HL-60 (cell line): ENCODE measurements around the gene POLR3E.

ENCODE experiments used
- DNase-seq, 2 experiments: peaks; one replicate each; pipeline ENCODE4 v3.0.0-alpha.2; 2010 to 2020; ENCODE audit warnings: low read depth in 1 of 2, low spot score in 1 of 2
- H3K27ac ChIP-seq: fragments of 250-450 bp; sonication (Bioruptor Pico); replicated peaks from 2 replicates; pipeline ENCODE4 v1.5.1; 2020; ENCODE audit warnings: mild to moderate bottlenecking, moderate library complexity
- H3K27me3 ChIP-seq: fragments of 250-450 bp; sonication (Bioruptor Pico); 2 replicates; pipeline ENCODE4 v1.5.1; 2021; ENCODE audit warnings: mild to moderate bottlenecking, moderate library complexity; ENCODE audit not compliant: insufficient read depth, poor library complexity, severe bottlenecking
- H3K4me3 ChIP-seq: replicated peaks from 2 replicates; pipeline ENCODE4 v1.5.1; 2011; ENCODE audit warnings: mild to moderate bottlenecking, control low read depth, low read length; ENCODE audit not compliant: insufficient read depth
- CTCF ChIP-seq: IDR thresholded peaks from one replicate; pipeline ENCODE4 v1.5.1; 2011; ENCODE audit warnings: low read length, control low read depth, inconsistent platforms; ENCODE audit not compliant: insufficient read depth
- GABPA ChIP-seq: IDR thresholded peaks from 2 replicates; pipeline ENCODE4 v1.6.1; 2012; ENCODE audit warnings: low read depth
- POLR2AphosphoS5 ChIP-seq: IDR thresholded peaks from 2 replicates; pipeline ENCODE4 v1.6.1; 2012; ENCODE audit warnings: low read depth
- REST ChIP-seq: IDR thresholded peaks from 2 replicates; pipeline ENCODE4 v1.6.1; 2012; ENCODE audit warnings: low read depth; ENCODE audit not compliant: insufficient replicate concordance
- SPI1 ChIP-seq: IDR thresholded peaks from 2 replicates; pipeline ENCODE4 v1.6.1; 2012; ENCODE audit warnings: low read depth, mild to moderate bottlenecking, borderline replicate concordance

The POLR3E gene

GRCh38 chr16:22260490-22260889, 36.7 kb upstream of the POLR3E start:
- no peak overlapping the region for H3K4me3 ChIP-seq
- no peak for DNase-seq
- H3K27ac ChIP-seq, result no peak overlapping the region
- TF ChIP-seq SPI1 (no peak), GABPA (no peak), POLR2AphosphoS5 (no peak), CTCF (no peak), REST (no peak)
- no peaks in the 10 kb centered on the region for H3K27me3 ChIP-seq

- H3K27me3 ChIP-seq, result no peaks in the 10 kb centered on the region
- H3K4me3 ChIP-seq, result no peak overlapping the region
- no peak for TF ChIP-seq SPI1
- TF ChIP-seq GABPA, result no peak
- TF ChIP-seq CTCF, result no peak
- TF ChIP-seq POLR2AphosphoS5, result no peak
- no peak for TF ChIP-seq REST
- no peak overlapping the region for H3K27ac ChIP-seq
- DNase-seq, result no peak
These were observed 34.7 kb upstream of the POLR3E start for GRCh38 chr16:22262460-22262859.

- DNase-seq, result no peak
- H3K27ac ChIP-seq, result no peak overlapping the region
These were observed 32.4 kb upstream of the POLR3E start for GRCh38 chr16:22264786-22265185.

More at GRCh38 chr16:22264786-22265185, 32.4 kb upstream of the POLR3E start:
- Histone ChIP-seq H3K27me3 (no peaks in the 10 kb centered on the region), H3K4me3 (no peak overlapping the region)
- no peak for TF ChIP-seq GABPA
- no peak for TF ChIP-seq CTCF
- TF ChIP-seq SPI1, result no peak
- no peak for TF ChIP-seq REST
- no peak for TF ChIP-seq POLR2AphosphoS5
